ENCODE data around the gene FH.

GRCh38 chr1:241499910-241500309 lies 19.6 kb downstream of the FH start:
- TF ChIP-seq CTCF (IDR thresholded peaks at IDR 0.05) (peak; percentile 43), EZH2 (IDR thresholded peaks at IDR 0.05; ENCODE audit: borderline replicate concordance, insufficient read depth, low read depth, low read length, poor library complexity, severe bottlenecking) (no peak)
